ENCODE results near the gene CPAMD8. TPM values are rescaled to one million over a fixed set of nuclear protein-coding genes. Genes with fewer than 3 reads are reported as not detected.

Gene CPAMD8
- total RNA-seq, 3 donors from 2014 or later, result 2.3 to 5.8 (median 3.1) TPM

DNA sequence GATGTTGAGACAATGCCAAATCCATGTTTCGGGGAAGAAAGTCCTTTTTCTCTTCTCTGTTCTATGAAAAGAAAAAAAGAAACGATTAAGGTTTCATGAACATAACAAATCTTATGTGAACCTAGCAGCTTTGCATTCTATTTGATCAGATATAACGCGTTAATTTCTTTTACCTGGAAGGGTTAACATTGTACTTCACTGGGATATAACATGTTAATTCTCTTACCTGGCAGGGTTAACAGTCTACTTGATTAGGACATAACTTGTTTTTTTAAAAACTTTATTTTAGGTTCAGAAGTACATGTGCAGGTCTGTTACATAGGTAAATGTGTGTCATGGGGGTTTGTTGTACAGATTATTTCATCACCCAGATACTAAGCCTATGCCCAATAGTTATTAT lies 68.8 kb downstream of the CPAMD8 start:
- Histone ChIP-seq H3K9me3 (no peaks in the 10 kb centered on the region), H3K36me3 (ENCODE audit: low read depth) (no peaks in the 10 kb centered on the region), H3K4me1 (ENCODE audit: low read depth) (no peaks in the 10 kb centered on the region), H3K4me3 (no peak overlapping the region)
- no peak for DNase-seq
- TF ChIP-seq, protein P1, sequence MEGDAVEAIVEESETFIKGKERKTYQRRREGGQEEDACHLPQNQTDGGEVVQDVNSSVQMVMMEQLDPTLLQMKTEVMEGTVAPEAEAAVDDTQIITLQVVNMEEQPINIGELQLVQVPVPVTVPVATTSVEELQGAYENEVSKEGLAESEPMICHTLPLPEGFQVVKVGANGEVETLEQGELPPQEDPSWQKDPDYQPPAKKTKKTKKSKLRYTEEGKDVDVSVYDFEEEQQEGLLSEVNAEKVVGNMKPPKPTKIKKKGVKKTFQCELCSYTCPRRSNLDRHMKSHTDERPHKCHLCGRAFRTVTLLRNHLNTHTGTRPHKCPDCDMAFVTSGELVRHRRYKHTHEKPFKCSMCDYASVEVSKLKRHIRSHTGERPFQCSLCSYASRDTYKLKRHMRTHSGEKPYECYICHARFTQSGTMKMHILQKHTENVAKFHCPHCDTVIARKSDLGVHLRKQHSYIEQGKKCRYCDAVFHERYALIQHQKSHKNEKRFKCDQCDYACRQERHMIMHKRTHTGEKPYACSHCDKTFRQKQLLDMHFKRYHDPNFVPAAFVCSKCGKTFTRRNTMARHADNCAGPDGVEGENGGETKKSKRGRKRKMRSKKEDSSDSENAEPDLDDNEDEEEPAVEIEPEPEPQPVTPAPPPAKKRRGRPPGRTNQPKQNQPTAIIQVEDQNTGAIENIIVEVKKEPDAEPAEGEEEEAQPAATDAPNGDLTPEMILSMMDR (IDR thresholded peaks at IDR 0.05), result no peak
- no peak for ATAC-seq
- intact Hi-C loops (cut with DNase I, micrococcal nuclease), result no loop called here

DNA sequence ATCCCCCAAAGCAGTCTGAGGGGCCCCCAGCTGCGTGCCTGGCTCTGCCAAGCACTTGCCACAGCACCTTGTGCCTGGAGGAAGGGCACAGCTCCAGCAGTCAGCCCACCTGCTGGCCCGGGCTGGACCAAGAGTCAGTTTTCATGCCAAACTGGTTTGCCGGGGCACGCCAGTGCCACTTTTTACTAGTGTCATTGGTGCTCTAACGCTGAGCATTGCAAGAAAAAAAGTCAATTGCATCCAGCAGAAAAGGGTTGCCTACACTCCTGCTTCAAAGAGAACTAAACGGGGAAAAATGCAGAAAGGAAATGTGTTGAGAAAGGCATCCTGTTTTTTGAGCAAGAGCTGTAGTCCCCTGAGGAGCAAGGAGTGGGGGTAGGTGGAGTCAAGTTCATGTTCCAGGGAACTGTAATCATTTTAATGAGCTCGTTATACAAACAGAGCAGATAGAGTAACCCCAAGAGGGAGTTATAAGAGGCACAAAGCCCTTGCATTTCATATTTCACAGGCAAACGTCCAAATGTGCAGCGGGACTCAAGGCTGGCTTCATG lies 69.4 kb downstream of the CPAMD8 start:
- no peaks in the 10 kb centered on the region for H3K4me1 ChIP-seq (ENCODE audit: low read depth)
- TF ChIP-seq, protein P1 (IDR thresholded peaks at IDR 0.05), result no peak
- H3K36me3 ChIP-seq (ENCODE audit: low read depth), result no peaks in the 10 kb centered on the region
- no peak overlapping the region for H3K4me3 ChIP-seq
- intact Hi-C loops (cut with DNase I, micrococcal nuclease), result no loop called here
- no peaks in the 10 kb centered on the region for H3K9me3 ChIP-seq
- DNase-seq (no peak), ATAC-seq (peak; percentile 39)

DNA sequence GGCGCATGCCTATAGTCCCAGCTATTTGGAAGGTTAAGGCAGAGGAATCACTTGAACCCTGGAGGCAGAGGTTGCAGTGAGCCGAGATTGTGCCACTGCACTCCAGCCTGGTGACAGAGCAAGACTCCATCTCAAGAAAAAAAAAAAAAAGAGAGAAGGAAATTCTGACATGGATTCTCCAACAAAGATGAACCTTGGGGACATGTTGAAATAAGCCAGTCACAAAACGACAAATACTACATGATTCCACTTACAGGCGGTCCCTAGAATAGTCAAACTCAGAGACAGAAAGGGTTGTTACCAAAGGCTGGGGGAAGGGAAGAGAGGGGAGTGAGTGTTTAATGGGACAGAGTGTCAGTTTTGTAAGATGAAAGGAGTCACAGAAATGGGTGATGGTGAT lies 71.4 kb downstream of the CPAMD8 start:
- ATAC-seq (no peak), DNase-seq (no peak)
- no peak overlapping the region for H3K4me3 ChIP-seq
- TF ChIP-seq, protein P1 (IDR thresholded peaks at IDR 0.05), result no peak
- H3K36me3 ChIP-seq (ENCODE audit: low read depth), result no peaks in the 10 kb centered on the region
- no peaks in the 10 kb centered on the region for H3K4me1 ChIP-seq (ENCODE audit: low read depth)
- intact Hi-C loops (cut with DNase I, micrococcal nuclease), result no loop called here
- H3K9me3 ChIP-seq, result no peaks in the 10 kb centered on the region

DNA sequence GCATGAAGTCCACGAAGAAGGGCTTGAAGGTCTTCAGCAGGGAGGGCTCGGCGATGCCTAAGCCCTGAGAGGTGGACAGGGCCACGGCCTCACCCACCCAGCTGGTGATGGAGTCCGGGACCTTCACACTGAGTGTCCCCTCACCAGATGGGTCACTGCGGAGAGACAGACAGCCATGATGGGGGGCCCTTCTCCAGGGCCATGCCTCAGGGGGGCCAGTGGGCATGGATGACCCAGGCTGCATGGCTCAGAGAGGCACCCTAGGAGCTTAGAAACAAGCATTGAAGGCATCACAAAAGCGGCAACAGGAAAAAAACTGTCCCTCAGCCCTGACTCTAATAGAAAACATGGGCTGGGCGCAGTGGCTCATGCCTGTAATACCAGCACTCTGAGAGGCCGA lies 74.6 kb downstream of the CPAMD8 start:
- intact Hi-C loops (cut with DNase I, micrococcal nuclease), result no loop called here
- DNase-seq (no peak), ATAC-seq (no peak)
- TF ChIP-seq, protein P1 (IDR thresholded peaks at IDR 0.05), result no peak
- H3K4me1 ChIP-seq (ENCODE audit: low read depth), result no peaks in the 10 kb centered on the region
- H3K36me3 ChIP-seq (ENCODE audit: low read depth), result no peaks in the 10 kb centered on the region
- no peaks in the 10 kb centered on the region for H3K9me3 ChIP-seq
- H3K4me3 ChIP-seq, result no peak overlapping the region

DNA sequence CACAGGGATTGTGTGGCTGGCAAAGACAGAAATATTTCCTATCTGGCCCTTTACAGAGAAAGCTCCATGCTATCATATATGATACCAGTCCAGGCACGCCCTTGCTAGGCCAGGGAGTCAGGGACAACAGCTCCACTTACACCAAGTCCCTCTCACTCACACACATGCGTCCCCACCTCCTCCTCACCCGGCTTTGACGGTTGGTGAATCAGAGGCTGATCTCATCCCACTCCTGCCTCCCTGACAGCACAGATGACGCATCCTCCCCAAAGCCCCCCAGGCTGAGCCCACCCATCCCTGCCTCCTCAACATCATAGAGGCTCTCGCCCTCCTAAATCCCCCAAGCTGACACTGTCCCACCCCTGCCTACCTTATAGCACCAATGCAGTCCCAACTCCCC lies 75.1 kb downstream of the CPAMD8 start:
- no peaks in the 10 kb centered on the region for H3K9me3 ChIP-seq
- H3K4me3 ChIP-seq, result no peak overlapping the region
- ATAC-seq (no peak), DNase-seq (no peak)
- H3K36me3 ChIP-seq (ENCODE audit: low read depth), result no peaks in the 10 kb centered on the region
- intact Hi-C loops (cut with DNase I, micrococcal nuclease), result no loop called here
- TF ChIP-seq, protein P1 (IDR thresholded peaks at IDR 0.05), result no peak
- no peaks in the 10 kb centered on the region for H3K4me1 ChIP-seq (ENCODE audit: low read depth)

DNA sequence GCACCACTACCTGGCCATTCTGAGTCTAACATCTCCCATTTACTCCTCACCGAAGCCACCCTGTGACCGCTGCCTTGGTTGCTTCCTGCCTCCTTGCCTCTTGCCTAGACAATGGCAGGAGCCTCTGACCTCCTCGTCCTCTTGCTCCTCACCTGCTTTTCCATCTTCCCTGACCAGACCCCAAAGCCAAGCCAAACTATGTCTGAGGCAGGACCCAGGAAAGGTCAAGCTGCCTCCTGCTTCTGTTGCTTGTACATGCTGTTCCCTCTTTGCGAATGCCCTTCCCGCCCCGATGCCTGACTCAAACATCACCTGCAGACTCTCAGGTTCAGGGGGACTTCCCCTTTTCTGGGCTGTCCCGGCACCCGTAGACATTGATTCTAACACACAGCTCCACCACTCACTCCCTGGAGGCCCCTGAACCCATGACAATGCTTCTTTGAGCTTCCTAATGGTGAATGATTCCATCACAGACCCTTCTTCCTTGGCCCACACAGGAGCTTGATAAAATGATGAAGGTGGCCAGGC lies 77.0 kb downstream of the CPAMD8 start:
- H3K4me3 ChIP-seq, result no peak overlapping the region

More for the DNA sequence above, 77.0 kb downstream of the CPAMD8 start:
- Histone ChIP-seq H3K9me3 (no peaks in the 10 kb centered on the region), H3K4me1 (ENCODE audit: low read depth) (no peaks in the 10 kb centered on the region), H3K36me3 (ENCODE audit: low read depth) (no peaks in the 10 kb centered on the region)
- no peak for DNase-seq
- TF ChIP-seq, protein P1 (IDR thresholded peaks at IDR 0.05), result no peak
- ATAC-seq, result no peak
- intact Hi-C loops (cut with DNase I, micrococcal nuclease), result no loop called here

Measured in mucosa of descending colon (tissue), 3 donors.